Measurements from ENCODE around the gene SRPX. TPM values are rescaled to one million over a fixed set of nuclear protein-coding genes. Genes with fewer than 3 reads are reported as not detected.

Gene SRPX
- total RNA-seq, 1 experiment from 2014 or later = 9.4 TPM

- no peak overlapping the region for H3K27ac Mint-ChIP-seq (ENCODE audit: low read depth, unreplicated experiment)
- H3K27me3 Mint-ChIP-seq (ENCODE audit: insufficient read depth, unreplicated experiment) = peaks cover 47% of the 10 kb centered on the region
- BruUV-seq (replicated peaks) = no TSS peak
- no peaks in the 10 kb centered on the region for H3K9me3 Mint-ChIP-seq (ENCODE audit: unreplicated experiment)
- H3K36me3 Mint-ChIP-seq (ENCODE audit: insufficient read depth, unreplicated experiment) = peaks cover 6% of the 10 kb centered on the region
- no peak for DNase-seq (ENCODE audit: unreplicated experiment)
- ChIA-PET CTCF (no interaction called here), POLR2A (no interaction called here)
- no peak overlapping the region for H3K4me3 Mint-ChIP-seq (ENCODE audit: unreplicated experiment)
- intact Hi-C loops (cut with micrococcal nuclease) = no loop called here
- TF ChIP-seq CTCF (IDR thresholded peaks at IDR 0.05; ENCODE audit: unreplicated experiment) = no peak
- H3K4me1 Mint-ChIP-seq (ENCODE audit: insufficient read depth, unreplicated experiment) = no peaks in the 10 kb centered on the region
Measured at GRCh38 chrX:38154340-38154739, 66.3 kb downstream of the SRPX start.

GRCh38 chrX:38151441-38151840 is 69.2 kb downstream of the SRPX start:
- H3K36me3 Mint-ChIP-seq (ENCODE audit: insufficient read depth, unreplicated experiment) = peaks cover 6% of the 10 kb centered on the region
- H3K4me1 Mint-ChIP-seq (ENCODE audit: insufficient read depth, unreplicated experiment) = no peaks in the 10 kb centered on the region
- H3K27me3 Mint-ChIP-seq (ENCODE audit: insufficient read depth, unreplicated experiment) = peaks cover 33% of the 10 kb centered on the region
- DNase-seq (ENCODE audit: unreplicated experiment) = no peak
- H3K27ac Mint-ChIP-seq (ENCODE audit: low read depth, unreplicated experiment) = no peak overlapping the region
- intact Hi-C loops (cut with micrococcal nuclease) = no loop called here
- CTCF ChIA-PET = interaction anchor here (1.1 kb wide), 1 partner anchor 15 kb away, joined by 3 read pairs; no protein-coding TSS in a partner anchor
- no peaks in the 10 kb centered on the region for H3K9me3 Mint-ChIP-seq (ENCODE audit: unreplicated experiment)
- no peak overlapping the region for H3K4me3 Mint-ChIP-seq (ENCODE audit: unreplicated experiment)
- no TSS peak for BruUV-seq (replicated peaks)
- TF ChIP-seq CTCF (IDR thresholded peaks at IDR 0.05; ENCODE audit: unreplicated experiment) = no peak
- POLR2A ChIA-PET = no interaction called here

- ChIA-PET CTCF (interaction anchor here (0.9 to 1.1 kb wide), 2 partner anchors 15 to 16 kb away, joined by 3 read pairs; no protein-coding TSS in a partner anchor), POLR2A (no interaction called here)
- peaks cover 6% of the 10 kb centered on the region for H3K36me3 Mint-ChIP-seq (ENCODE audit: insufficient read depth, unreplicated experiment)
- no peak for DNase-seq (ENCODE audit: unreplicated experiment)
- no peaks in the 10 kb centered on the region for H3K4me1 Mint-ChIP-seq (ENCODE audit: insufficient read depth, unreplicated experiment)
- no TSS peak for BruUV-seq (replicated peaks)
- H3K27me3 Mint-ChIP-seq (ENCODE audit: insufficient read depth, unreplicated experiment) = peaks cover 35% of the 10 kb centered on the region
- H3K27ac Mint-ChIP-seq (ENCODE audit: low read depth, unreplicated experiment) = no peak overlapping the region
- H3K9me3 Mint-ChIP-seq (ENCODE audit: unreplicated experiment) = no peaks in the 10 kb centered on the region
- intact Hi-C loops (cut with micrococcal nuclease) = no loop called here
- no peak for TF ChIP-seq CTCF (IDR thresholded peaks at IDR 0.05; ENCODE audit: unreplicated experiment)
- H3K4me3 Mint-ChIP-seq (ENCODE audit: unreplicated experiment) = no peak overlapping the region
Measured at GRCh38 chrX:38150993-38151392, 69.7 kb downstream of the SRPX start.

GRCh38 chrX:38149016-38149415 is 71.7 kb downstream of the SRPX start:
- Mint-ChIP-seq H3K27me3 (ENCODE audit: insufficient read depth, unreplicated experiment) (peaks cover 52% of the 10 kb centered on the region), H3K4me3 (ENCODE audit: unreplicated experiment) (no peak overlapping the region), H3K36me3 (ENCODE audit: insufficient read depth, unreplicated experiment) (peaks cover 6% of the 10 kb centered on the region), H3K4me1 (ENCODE audit: insufficient read depth, unreplicated experiment) (no peaks in the 10 kb centered on the region), H3K9me3 (ENCODE audit: unreplicated experiment) (no peaks in the 10 kb centered on the region), H3K27ac (ENCODE audit: low read depth, unreplicated experiment) (no peak overlapping the region)
- no TSS peak for BruUV-seq (replicated peaks)
- ChIA-PET POLR2A (no interaction called here), CTCF (no interaction called here)
- no peak for DNase-seq (ENCODE audit: unreplicated experiment)
- TF ChIP-seq CTCF (IDR thresholded peaks at IDR 0.05; ENCODE audit: unreplicated experiment) = no peak
- intact Hi-C loops (cut with micrococcal nuclease) = no loop called here

All from MCF 10A (cell line).